Central memory CD8-positive, alpha-beta T cell (primary cell): ENCODE data around the gene ITPR2.
"Not testable (repeated sequence)": the region's sequence is repeated elsewhere in the genome, so short reads cannot be mapped to it uniquely, and the experiment has no call there.

ENCODE experiments used
- ATAC-seq: fragments of 150-1000 bp; cut with Tn5 transposase; replicated peaks from 2 replicates; pipeline ENCODE4 v1.10.0; 2022; ENCODE audit warnings: mild to moderate bottlenecking, moderate FRiP score, moderate number of reproducible peaks; ENCODE audit not compliant: poor library complexity, severe bottlenecking; ENCODE audit errors: extremely low read depth
- DNase-seq, 2 donors: peaks; one replicate each; pipeline ENCODE4 v3.0.0; 2021; ENCODE audit warnings: low spot score in 2 of 2
- H3K27ac Mint-ChIP-seq: one replicate; pipeline ENCODE4 v1.8.0; 2022; ENCODE audit warnings: low read depth, mild to moderate bottlenecking, moderate library complexity, mixed read lengths
- H3K27me3 Mint-ChIP-seq: one replicate; pipeline ENCODE4 v1.8.0; 2022; ENCODE audit warnings: mixed read lengths
- H3K36me3 Mint-ChIP-seq: one replicate; pipeline ENCODE4 v1.8.0; 2022; ENCODE audit warnings: mild to moderate bottlenecking, moderate library complexity, mixed read lengths; ENCODE audit not compliant: insufficient read depth
- H3K4me1 Mint-ChIP-seq: one replicate; pipeline ENCODE4 v1.8.0; 2022; ENCODE audit warnings: mixed read lengths
- H3K4me3 Mint-ChIP-seq: one replicate; pipeline ENCODE4 v1.8.0; 2022; ENCODE audit warnings: mild to moderate bottlenecking, moderate library complexity, mixed read lengths
- H3K9me3 Mint-ChIP-seq: one replicate; pipeline ENCODE4 v1.8.0; 2022; ENCODE audit warnings: mixed read lengths

ITPR2 gene

GRCh38 chr12:26689281-26689841, 143.6 kb downstream of the ITPR2 start:
- H3K9me3 Mint-ChIP-seq = no peaks in the 10 kb centered on the region
- no peaks in the 10 kb centered on the region for H3K4me1 Mint-ChIP-seq
- DNase-seq (no peak), ATAC-seq (no peak)
- H3K27me3 Mint-ChIP-seq = no peaks in the 10 kb centered on the region
- H3K4me3 Mint-ChIP-seq = no peak overlapping the region
- peak overlapping the region; percentile 36 for H3K27ac Mint-ChIP-seq
- peaks cover 3% of the 10 kb centered on the region for H3K36me3 Mint-ChIP-seq

GRCh38 chr12:26688344-26688904, 144.6 kb downstream of the ITPR2 start:
- ATAC-seq (no peak), DNase-seq (no peak)
- Mint-ChIP-seq H3K4me1 (no peaks in the 10 kb centered on the region), H3K4me3 (no peak overlapping the region), H3K9me3 (no peaks in the 10 kb centered on the region), H3K27me3 (no peaks in the 10 kb centered on the region), H3K27ac (no peak overlapping the region), H3K36me3 (peaks cover 3% of the 10 kb centered on the region)

GRCh38 chr12:26686408-26686807, 146.6 kb downstream of the ITPR2 start:
- Mint-ChIP-seq H3K36me3 (peaks cover 6% of the 10 kb centered on the region), H3K9me3 (no peaks in the 10 kb centered on the region)

GRCh38 chr12:26684101-26684500, 148.9 kb downstream of the ITPR2 start:
- H3K36me3 Mint-ChIP-seq = peaks cover 7% of the 10 kb centered on the region
- DNase-seq (no peak), ATAC-seq (no peak)
- H3K27me3 Mint-ChIP-seq = no peaks in the 10 kb centered on the region
- no peak overlapping the region for H3K27ac Mint-ChIP-seq
- H3K4me1 Mint-ChIP-seq = no peaks in the 10 kb centered on the region
- no peaks in the 10 kb centered on the region for H3K9me3 Mint-ChIP-seq
- no peak overlapping the region for H3K4me3 Mint-ChIP-seq

More at GRCh38 chr12:26686408-26686807, 146.6 kb downstream of the ITPR2 start:
- DNase-seq = no peak
- ATAC-seq = no peak
- H3K27ac Mint-ChIP-seq = no peak overlapping the region
- no peaks in the 10 kb centered on the region for H3K4me1 Mint-ChIP-seq
- no peaks in the 10 kb centered on the region for H3K27me3 Mint-ChIP-seq
- no peak overlapping the region for H3K4me3 Mint-ChIP-seq

GRCh38 chr12:26683443-26683842, 149.6 kb downstream of the ITPR2 start:
- no peaks in the 10 kb centered on the region for H3K4me1 Mint-ChIP-seq
- H3K27ac Mint-ChIP-seq = no peak overlapping the region
- no peaks in the 10 kb centered on the region for H3K27me3 Mint-ChIP-seq
- no peak for DNase-seq
- H3K9me3 Mint-ChIP-seq = no peaks in the 10 kb centered on the region
- peaks cover 7% of the 10 kb centered on the region for H3K36me3 Mint-ChIP-seq
- H3K4me3 Mint-ChIP-seq = no peak overlapping the region
- ATAC-seq = no peak

GRCh38 chr12:26680727-26681455, 152.1 kb downstream of the ITPR2 start:
- ATAC-seq (no peak), DNase-seq (no peak)
- H3K9me3 Mint-ChIP-seq = no peaks in the 10 kb centered on the region
- H3K27ac Mint-ChIP-seq = no peak overlapping the region
- no peak overlapping the region for H3K4me3 Mint-ChIP-seq
- no peaks in the 10 kb centered on the region for H3K4me1 Mint-ChIP-seq
- peaks cover 5% of the 10 kb centered on the region for H3K36me3 Mint-ChIP-seq
- no peaks in the 10 kb centered on the region for H3K27me3 Mint-ChIP-seq

GRCh38 chr12:26678697-26679660, 154.0 kb downstream of the ITPR2 start:
- no peaks in the 10 kb centered on the region for H3K9me3 Mint-ChIP-seq
- peaks cover 5% of the 10 kb centered on the region for H3K36me3 Mint-ChIP-seq
- ATAC-seq (no peak), DNase-seq (no peak)
- no peaks in the 10 kb centered on the region for H3K27me3 Mint-ChIP-seq
- peak overlapping the region; percentile 17 for H3K27ac Mint-ChIP-seq
- H3K4me3 Mint-ChIP-seq = no peak overlapping the region
- H3K4me1 Mint-ChIP-seq = no peaks in the 10 kb centered on the region

GRCh38 chr12:26671487-26671886, 161.5 kb downstream of the ITPR2 start:
- not testable (repeated sequence) for H3K9me3 Mint-ChIP-seq, DNase-seq, H3K4me3 Mint-ChIP-seq, H3K36me3 Mint-ChIP-seq, H3K4me1 Mint-ChIP-seq, H3K27me3 Mint-ChIP-seq, H3K27ac Mint-ChIP-seq, ATAC-seq

- Mint-ChIP-seq H3K27ac (no peak overlapping the region), H3K27me3 (no peaks in the 10 kb centered on the region), H3K9me3 (no peaks in the 10 kb centered on the region), H3K36me3 (peaks cover 13% of the 10 kb centered on the region), H3K4me3 (no peak overlapping the region), H3K4me1 (peaks cover 6% of the 10 kb centered on the region)
- DNase-seq = no peak
- ATAC-seq = no peak
These were observed 164.1 kb downstream of the ITPR2 start for GRCh38 chr12:26668847-26669246.

- H3K36me3 Mint-ChIP-seq = peaks cover 13% of the 10 kb centered on the region
- ATAC-seq (no peak), DNase-seq (no peak)
- H3K27ac Mint-ChIP-seq = no peak overlapping the region
- H3K4me1 Mint-ChIP-seq = peaks cover 6% of the 10 kb centered on the region
- H3K4me3 Mint-ChIP-seq = no peak overlapping the region
- no peaks in the 10 kb centered on the region for H3K27me3 Mint-ChIP-seq
- H3K9me3 Mint-ChIP-seq = no peaks in the 10 kb centered on the region
These were observed 164.8 kb downstream of the ITPR2 start for GRCh38 chr12:26668230-26668629.

GRCh38 chr12:26666286-26666685, 166.7 kb downstream of the ITPR2 start:
- Mint-ChIP-seq H3K4me3 (no peak overlapping the region), H3K27me3 (no peaks in the 10 kb centered on the region), H3K36me3 (peaks cover 15% of the 10 kb centered on the region), H3K4me1 (peaks cover 6% of the 10 kb centered on the region), H3K9me3 (no peaks in the 10 kb centered on the region), H3K27ac (no peak overlapping the region)
- ATAC-seq (no peak), DNase-seq (no peak)

GRCh38 chr12:26661399-26661798, 171.6 kb downstream of the ITPR2 start:
- Mint-ChIP-seq H3K4me3 (no peak overlapping the region), H3K4me1 (no peaks in the 10 kb centered on the region), H3K36me3 (peaks cover 25% of the 10 kb centered on the region), H3K9me3 (no peaks in the 10 kb centered on the region), H3K27ac (no peak overlapping the region), H3K27me3 (no peaks in the 10 kb centered on the region)
- DNase-seq (no peak), ATAC-seq (no peak)
